ENCODE results near the gene RAB28.
"Not testable (repeated sequence)": the region's sequence is repeated elsewhere in the genome, so short reads cannot be mapped to it uniquely, and the experiment has no call there.

Gene RAB28

DNA sequence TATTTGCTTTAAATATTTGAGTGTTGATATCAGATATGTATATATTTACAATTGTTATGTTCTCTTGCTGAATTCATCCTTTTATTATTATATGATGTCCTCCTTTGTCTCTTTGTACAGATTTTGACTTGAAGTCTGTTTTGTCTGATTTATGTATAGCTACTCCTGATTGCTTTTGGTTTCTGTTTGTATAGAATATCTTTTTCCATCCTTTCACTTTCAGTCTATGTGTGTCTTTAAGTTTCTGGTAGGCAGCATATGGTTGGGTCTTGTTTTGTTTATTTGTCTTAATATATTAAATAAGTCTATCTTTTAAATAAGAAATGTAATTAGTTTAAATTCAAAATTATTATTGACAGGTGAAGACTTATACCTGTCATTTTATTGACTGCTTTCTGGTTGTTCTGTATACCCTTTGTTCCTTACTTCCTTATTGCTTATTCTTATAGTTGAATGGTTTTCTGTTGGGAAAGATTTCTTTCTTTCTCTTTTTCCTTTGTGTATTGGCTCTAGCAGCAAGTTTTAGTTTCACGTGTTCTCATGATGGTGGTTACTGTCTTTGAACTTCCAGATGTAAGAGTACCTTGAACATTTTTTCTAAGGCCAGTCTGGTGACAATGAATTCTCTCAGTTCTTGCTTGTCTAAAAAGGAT lies 31.1 kb downstream of the RAB28 start:
- no peak for DNase-seq (ENCODE audit: low read depth in 1 of 2, low spot score in 1 of 2)

- DNase-seq (ENCODE audit: low read depth in 1 of 2, low spot score in 1 of 2) = no peak
Measured at GRCh38 chr4:13449590-13449989, 34.5 kb downstream of the RAB28 start.

DNA sequence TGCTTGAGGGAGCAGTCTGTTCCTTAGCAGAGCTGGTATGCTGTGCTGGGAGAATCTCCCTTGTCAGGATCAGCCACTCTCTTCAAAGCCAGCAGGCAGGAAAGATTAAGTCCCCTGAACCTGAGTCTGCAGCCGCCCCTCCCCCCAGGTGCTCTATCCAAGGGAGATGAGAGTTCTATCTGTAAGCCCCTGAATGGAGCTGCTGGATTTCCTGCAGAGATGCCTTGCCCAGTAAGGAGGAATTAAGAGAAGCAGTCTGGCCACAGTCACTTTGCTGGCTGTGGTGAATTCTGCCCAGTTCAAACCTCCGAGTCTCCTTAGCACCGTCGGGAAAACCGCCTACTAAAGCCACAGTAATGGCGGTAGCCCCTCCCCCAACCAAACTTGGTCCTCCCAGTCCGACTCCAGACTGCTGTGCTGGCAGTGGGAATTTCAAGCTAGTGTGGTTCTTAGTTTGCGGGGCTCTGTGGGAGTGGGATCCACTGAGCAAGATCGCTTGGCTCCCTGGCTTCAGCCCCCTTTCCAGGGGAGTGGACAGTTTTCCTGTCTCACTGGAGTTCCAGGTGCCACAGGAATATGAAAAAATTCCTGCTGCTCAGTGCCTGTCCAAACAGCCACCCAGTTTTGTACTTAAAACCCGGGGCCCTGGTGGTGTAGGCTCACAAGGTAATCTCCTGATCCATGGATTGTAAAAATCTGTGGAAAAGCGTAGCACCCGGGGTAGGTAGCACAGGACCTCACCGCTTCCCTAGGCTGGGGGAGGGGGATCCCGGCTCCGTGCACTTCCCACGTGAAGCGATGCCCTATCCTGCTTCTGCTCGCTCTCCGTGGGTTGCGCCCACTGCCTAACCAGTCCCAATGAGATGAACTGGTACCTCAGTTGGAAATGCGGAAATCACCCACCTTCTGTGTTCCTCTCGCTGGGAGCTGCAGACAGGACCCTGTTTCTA lies 38.0 kb downstream of the RAB28 start:
- no peak for DNase-seq (ENCODE audit: low read depth in 1 of 2, low spot score in 1 of 2)

DNA sequence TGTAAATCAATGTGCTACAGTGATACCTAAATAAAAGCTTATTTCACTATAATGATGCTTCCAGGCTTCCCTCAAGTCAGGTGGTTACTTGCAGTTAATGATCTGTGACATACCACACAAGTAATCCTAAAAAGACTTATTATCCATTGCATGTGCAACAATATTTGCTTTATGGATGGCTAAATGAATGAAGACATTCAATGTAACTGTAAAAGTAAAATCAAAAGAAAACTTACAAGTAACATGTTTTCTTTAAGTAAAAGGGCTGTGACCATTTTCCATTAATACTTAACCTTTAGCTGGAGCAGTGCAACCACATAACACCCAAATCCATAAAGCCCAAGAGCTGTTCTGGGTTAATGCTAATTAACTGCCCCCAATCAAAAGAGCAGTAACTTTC lies 42.6 kb downstream of the RAB28 start:
- no peak for DNase-seq (ENCODE audit: low read depth in 1 of 2, low spot score in 1 of 2)

DNA sequence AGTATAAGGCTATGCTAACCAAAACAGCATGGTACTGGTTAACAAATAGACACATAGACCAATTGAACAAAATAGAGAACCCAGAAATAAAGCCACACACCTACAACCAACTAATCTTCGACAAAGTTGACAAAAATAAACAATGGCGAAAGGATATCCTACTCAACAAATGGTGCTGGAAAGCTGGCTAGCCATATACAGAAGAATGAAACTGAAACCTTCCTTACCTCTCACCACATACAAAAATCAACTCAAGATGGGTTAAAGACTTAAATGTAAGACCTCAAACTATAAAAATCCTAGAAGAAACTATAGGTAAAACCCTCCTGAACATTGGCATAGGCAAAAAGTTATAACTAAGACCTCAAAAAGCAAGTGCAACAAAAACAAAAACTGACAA lies 47.2 kb downstream of the RAB28 start:
- DNase-seq (ENCODE audit: low read depth in 1 of 2, low spot score in 1 of 2) = no peak

DNA sequence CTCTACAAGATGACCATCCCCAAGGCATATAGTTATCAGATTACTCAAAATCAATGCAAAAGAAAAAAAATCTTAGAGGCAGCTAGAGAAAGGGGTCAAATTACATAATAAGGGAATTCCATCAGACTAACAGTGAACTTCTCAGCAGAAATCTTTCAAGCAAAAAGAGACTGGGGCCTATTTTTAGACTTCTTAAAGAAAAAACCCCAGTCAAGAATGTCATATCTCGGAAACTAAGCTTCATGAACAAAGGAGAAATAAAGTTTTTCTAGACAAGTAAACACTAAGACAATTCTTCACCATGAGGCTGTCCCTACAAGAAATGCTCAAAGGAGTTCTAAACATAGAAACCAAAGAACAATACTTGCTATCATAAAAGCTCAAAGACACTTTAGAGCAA lies 51.7 kb downstream of the RAB28 start:
- DNase-seq (ENCODE audit: low read depth in 1 of 2, low spot score in 1 of 2) = no peak

GRCh38 chr4:13430834-13431568 lies 53.1 kb downstream of the RAB28 start:
- DNase-seq (ENCODE audit: low read depth in 1 of 2, low spot score in 1 of 2) = no peak

- DNase-seq (ENCODE audit: low read depth in 1 of 2, low spot score in 1 of 2) = no peak
Measured at GRCh38 chr4:13427599-13428325, 56.4 kb downstream of the RAB28 start.

DNA sequence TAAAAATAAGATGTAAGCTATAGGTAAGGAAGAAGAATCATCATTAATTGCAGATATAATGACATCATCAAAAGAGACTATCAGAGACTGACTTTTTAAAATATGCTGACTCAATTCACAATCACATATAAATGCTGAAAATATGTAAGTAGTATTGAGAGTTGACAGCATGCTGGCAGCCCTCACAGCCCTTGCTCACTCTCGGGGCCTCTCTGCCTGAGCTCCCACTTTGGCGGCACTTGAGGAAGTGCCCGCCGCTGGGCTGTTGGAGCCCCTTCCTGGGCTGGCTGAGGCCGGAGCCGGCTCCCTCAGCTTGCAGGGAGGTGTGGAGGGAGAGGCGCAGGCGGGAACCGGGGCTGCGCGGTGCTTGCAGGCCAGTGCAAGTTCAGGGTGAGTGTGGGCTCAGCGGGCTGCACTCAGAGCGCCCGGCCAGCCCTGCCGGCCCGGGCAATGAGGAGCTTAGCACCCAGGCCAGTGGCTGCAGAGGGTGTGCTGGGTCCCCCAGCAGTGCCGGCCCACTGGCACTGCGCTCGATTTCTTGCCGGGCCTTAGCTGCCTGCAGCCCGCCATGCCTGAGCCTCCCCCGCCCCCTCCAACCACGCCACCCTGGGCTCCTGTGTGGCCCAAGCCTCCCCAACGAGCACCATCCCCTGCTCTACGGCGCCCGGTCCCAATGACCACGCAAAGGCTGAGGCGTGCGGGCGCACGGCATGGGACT lies 68.9 kb downstream of the RAB28 start:
- DNase-seq (ENCODE audit: low read depth in 1 of 2, low spot score in 1 of 2) = no peak

DNA sequence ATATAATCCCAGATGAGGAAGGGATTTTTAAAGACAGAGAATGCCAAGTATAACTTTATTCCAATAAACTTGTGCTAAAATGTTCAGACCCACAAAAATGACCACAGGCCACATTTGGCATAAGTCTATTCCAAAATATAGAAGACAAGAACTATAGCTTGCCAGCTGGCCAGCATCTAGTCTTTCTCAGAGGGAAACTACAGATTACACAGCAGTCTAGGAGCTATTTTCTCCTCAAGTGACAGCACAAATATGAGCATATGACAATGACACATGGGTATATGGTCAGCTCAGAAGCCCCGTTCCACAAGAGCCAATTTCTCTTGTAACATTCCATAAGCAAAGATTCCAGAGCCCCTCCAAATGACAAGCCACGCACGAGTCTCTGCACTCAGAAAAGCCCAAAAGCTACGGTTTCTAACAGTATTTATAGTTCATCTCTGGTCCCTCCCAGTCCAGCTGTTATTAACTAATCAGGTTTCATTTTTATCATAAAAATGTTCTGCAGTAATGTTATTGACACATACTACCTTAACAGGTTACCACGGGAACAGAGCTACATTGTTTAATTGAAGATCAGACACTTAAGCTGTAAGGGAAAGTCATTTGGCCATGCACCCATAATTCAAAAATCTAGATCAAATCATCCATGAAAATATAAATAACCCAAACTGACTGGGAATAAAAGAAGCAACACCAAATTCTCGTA lies 70.3 kb downstream of the RAB28 start:
- DNase-seq (ENCODE audit: low read depth in 1 of 2, low spot score in 1 of 2) = no peak

DNA sequence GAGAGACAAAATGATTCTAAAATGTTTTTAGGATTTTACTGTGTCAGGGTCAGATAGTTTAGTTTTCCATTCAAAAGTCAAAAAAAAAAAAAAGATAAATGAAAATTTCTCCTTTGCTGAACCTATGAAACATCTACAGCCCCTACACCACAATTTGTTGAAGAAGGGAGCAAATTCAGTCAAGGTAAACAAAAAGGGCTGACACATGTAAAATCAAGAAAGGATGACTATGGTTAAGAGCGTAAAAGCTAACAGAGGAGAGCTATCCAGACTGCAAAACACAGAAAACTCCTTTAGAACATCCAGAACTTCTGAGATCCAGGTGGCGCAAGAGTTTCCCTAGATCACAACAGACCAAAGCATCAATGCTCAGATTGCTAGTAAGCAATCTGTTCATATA lies 72.2 kb downstream of the RAB28 start:
- no peak for DNase-seq (ENCODE audit: low read depth in 1 of 2, low spot score in 1 of 2)

DNA sequence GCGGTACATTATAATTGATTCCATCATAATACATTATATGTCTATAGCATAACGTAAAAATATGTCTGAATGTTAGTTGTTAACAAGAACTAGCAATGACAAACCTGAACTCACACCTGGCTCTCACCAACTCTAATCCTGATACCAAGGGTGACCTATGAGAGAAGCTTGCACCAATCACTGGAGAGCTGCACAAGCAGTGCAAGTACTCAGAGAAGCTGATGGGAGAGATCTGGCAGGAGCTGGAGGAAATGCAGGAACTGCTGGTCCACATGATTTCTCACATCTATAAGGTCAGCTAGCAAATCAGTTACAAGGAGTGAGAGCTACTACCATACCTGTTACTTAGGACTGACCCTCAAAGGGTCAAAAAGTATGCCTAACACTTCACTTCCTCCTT lies 74.8 kb downstream of the RAB28 start:
- DNase-seq (ENCODE audit: low read depth in 1 of 2, low spot score in 1 of 2) = no peak

- DNase-seq (ENCODE audit: low read depth in 1 of 2, low spot score in 1 of 2) = not testable (repeated sequence)
Measured at GRCh38 chr4:13406156-13406555, 78.0 kb downstream of the RAB28 start.

DNA sequence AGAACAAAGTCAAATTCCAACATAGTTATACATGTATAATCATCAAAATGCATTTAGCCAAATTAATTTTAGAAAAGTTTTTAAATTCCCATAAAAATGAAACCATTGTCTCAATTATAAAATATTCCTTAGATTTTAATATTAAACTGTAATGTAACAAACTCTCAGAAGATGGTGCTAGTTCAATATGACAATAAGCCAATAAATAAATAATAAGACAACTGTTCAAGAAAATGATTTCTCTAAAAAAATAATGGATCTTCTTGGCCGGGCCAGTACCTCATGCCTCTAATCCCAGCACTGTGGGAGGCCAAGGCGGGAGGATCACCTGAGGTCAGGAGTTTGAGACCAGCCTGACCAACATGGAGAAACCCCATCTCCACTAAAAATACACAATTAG lies 80.3 kb downstream of the RAB28 start:
- no peak for DNase-seq (ENCODE audit: low read depth in 1 of 2, low spot score in 1 of 2)

DNA sequence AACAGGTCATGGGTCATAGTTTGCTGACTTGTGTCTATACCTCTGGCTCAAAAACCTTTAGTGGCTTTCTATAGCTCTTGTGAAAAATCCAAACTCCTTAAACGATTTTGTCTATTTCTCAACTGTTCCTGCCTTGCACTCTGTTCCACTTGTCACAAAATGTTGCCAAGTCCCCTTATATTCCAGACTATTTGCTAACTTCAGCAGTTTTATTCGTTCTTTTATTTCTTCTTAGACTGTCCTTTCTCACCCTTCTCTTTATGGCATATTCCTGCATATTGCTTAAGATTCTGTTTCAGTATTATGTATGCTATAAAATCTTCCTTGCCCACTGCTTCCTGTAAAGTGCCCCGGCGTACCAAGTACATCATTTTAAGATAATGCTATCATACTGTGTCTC lies 80.8 kb downstream of the RAB28 start:
- no peak for DNase-seq (ENCODE audit: low read depth in 1 of 2, low spot score in 1 of 2)

DNA sequence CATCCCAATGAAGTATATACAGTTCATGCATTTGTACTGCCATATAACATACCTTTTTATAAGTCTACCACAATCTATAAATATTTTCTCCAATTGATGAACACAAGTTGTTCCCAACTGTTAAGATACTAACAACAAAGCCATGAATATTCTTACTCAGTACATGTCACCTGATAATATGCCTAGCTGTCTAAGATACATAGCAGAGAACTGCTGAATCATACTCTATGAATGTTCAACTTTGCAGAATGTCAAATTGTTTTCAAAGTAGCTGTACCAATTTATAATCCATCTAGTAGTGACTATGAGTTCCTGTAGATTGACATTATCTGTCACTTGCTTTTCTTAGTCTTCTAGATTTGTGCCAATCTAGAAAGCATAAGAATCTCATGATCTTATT lies 84.9 kb downstream of the RAB28 start:
- DNase-seq (ENCODE audit: low read depth in 1 of 2, low spot score in 1 of 2) = no peak

DNA sequence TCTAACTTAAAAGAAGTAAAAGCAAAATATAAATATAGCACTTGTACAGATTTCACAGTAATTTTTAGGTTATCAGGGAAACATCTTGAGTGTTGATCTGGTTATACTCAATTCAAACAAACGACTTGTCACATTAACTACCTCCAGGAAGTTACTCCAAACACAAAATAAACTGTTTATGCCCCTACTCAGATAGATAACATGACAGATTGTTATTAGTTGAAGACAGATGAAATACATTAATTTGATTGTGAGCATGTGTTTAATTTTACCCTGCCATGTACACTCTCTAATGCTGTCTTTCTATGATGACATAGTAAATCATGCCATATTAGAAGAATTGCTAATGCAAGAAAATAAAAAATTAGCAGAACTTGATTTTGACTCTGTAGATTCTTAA lies 88.0 kb downstream of the RAB28 start:
- DNase-seq (ENCODE audit: low read depth in 1 of 2, low spot score in 1 of 2) = no peak

DNA sequence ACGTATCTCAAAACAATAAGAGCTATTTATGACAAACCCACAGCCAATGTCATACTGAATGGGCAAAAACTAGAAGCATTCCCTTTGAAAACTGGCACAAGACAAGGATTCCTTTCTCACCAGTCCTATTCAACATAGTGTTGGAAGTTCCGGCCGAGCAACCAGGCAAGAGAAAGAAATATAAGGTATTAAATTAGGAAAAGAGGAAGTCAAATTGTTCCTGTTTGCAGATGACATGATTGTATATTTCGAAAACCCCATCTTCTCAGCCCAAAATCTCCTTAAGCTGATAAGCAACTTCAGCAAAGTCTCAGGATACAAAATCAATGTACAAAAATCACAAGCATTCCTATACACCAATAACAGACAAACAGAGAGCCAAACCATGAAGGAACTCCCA lies 94.2 kb downstream of the RAB28 start:
- DNase-seq (ENCODE audit: low read depth in 1 of 2, low spot score in 1 of 2) = not testable (repeated sequence)

DNA sequence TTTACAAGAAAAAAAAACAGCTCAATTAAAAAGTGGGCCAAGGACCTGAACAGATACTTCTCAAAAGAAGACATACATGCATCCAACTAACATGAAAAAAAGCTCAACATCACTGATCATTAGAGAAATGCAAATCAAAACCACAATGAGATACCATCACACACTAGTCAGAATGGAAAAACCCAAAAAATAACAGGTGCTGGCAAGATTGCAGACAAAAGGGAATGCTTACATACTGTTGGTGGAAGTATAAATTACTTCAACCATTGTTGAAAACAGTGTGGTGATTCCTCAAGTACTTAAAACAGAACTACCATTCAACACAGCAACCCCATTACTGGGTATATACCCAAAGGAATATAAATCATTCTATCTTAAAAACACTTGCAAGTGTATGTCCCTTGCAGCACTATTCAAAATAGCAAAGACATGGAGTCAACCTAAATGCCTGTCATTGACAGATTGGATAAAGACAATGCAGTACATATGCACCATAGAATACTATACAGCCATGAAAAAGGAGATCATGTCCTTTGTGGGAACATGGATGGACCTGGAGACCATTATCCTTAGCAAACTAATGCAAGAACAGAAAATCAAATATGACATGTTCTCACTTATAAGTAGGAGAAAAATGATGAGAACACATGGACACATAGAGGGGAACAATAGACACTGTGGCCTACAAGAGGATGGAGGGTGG lies 97.6 kb downstream of the RAB28 start:
- no peak for DNase-seq (ENCODE audit: low read depth in 1 of 2, low spot score in 1 of 2)

All from activated CD4-positive, alpha-beta T cell treated with anti-CD3 and anti-CD28 coated beads, Interleukin-2, amount 50 U/mL, for 24 hours (primary cell).